Glutamatergic neuron (in vitro differentiated cells): ENCODE measurements around the gene ZBTB33. TPM values are rescaled to one million over a fixed set of nuclear protein-coding genes. Genes with fewer than 3 reads are reported as not detected.

ENCODE experiments used
- DNase-seq: peaks from one replicate; pipeline ENCODE4 v3.0.0; 2022
- H3K27ac Mint-ChIP-seq: one replicate; pipeline ENCODE4 v1.8.0; 2020; ENCODE audit warnings: mild to moderate bottlenecking, mixed read lengths, inconsistent platforms; ENCODE audit not compliant: unreplicated experiment
- H3K27me3 Mint-ChIP-seq: one replicate; pipeline ENCODE4 v1.8.0; 2020; ENCODE audit warnings: mild to moderate bottlenecking, moderate library complexity, mixed read lengths, inconsistent platforms; ENCODE audit not compliant: unreplicated experiment
- H3K36me3 Mint-ChIP-seq: one replicate; pipeline ENCODE4 v1.8.0; 2020; ENCODE audit warnings: mild to moderate bottlenecking, mixed read lengths, inconsistent platforms; ENCODE audit not compliant: unreplicated experiment
- H3K4me1 Mint-ChIP-seq: one replicate; pipeline ENCODE4 v1.8.0; 2020; ENCODE audit warnings: mild to moderate bottlenecking, low read depth, mixed read lengths, inconsistent platforms; ENCODE audit not compliant: unreplicated experiment
- H3K4me3 Mint-ChIP-seq: one replicate; pipeline ENCODE4 v1.8.0; 2020; ENCODE audit warnings: mild to moderate bottlenecking, mixed read lengths, inconsistent platforms; ENCODE audit not compliant: unreplicated experiment
- H3K9me3 Mint-ChIP-seq: one replicate; pipeline ENCODE4 v1.8.0; 2020; ENCODE audit warnings: mild to moderate bottlenecking, moderate library complexity, mixed read lengths, inconsistent platforms; ENCODE audit not compliant: unreplicated experiment
- CTCF ChIP-seq: fragments of 200-600 bp; sonication (generic); IDR thresholded peaks from one replicate; pipeline ENCODE4 v1.5.0; 2021; ENCODE audit not compliant: partially characterized antibody, unreplicated experiment
- total RNA-seq: library from RNA; stranded (reverse); fragmentation: NEBNext Ultra II Directional; extraction: Animal tissue kit (Norgen Biotek cat#: 25700); gene quantifications from one replicate; pipeline ENCODE4 v1.2.1, GENCODE V29; 2021; ENCODE audit not compliant: unreplicated experiment

Gene ZBTB33
- total RNA-seq, 1 donor from 2014 or later = 24.3 TPM

- DNase-seq = no peak
- Mint-ChIP-seq H3K27ac (no peak overlapping the region), H3K9me3 (no peaks in the 10 kb centered on the region), H3K36me3 (no peaks in the 10 kb centered on the region), H3K27me3 (no peaks in the 10 kb centered on the region), H3K4me1 (peaks cover 1% of the 10 kb centered on the region), H3K4me3 (no peak overlapping the region)
- TF ChIP-seq CTCF = no peak
These were observed 18.9 kb downstream of the ZBTB33 start for GRCh38 chrX:120269373-120270035.

- H3K36me3 Mint-ChIP-seq = no peaks in the 10 kb centered on the region
- H3K4me1 Mint-ChIP-seq = peaks cover 1% of the 10 kb centered on the region
- no peak overlapping the region for H3K4me3 Mint-ChIP-seq
- no peaks in the 10 kb centered on the region for H3K9me3 Mint-ChIP-seq
- DNase-seq = no peak
- TF ChIP-seq CTCF = no peak
- no peaks in the 10 kb centered on the region for H3K27me3 Mint-ChIP-seq
- H3K27ac Mint-ChIP-seq = no peak overlapping the region
These were observed 20.0 kb downstream of the ZBTB33 start for GRCh38 chrX:120270567-120270966.

GRCh38 chrX:120271218-120271617 is 20.6 kb downstream of the ZBTB33 start:
- Mint-ChIP-seq H3K4me3 (no peak overlapping the region), H3K27ac (no peak overlapping the region), H3K4me1 (peaks cover 1% of the 10 kb centered on the region), H3K36me3 (no peaks in the 10 kb centered on the region), H3K9me3 (no peaks in the 10 kb centered on the region), H3K27me3 (no peaks in the 10 kb centered on the region)
- no peak for DNase-seq
- no peak for TF ChIP-seq CTCF

GRCh38 chrX:120274145-120274544 is 23.5 kb downstream of the ZBTB33 start:
- no peak for DNase-seq
- H3K27ac Mint-ChIP-seq = no peak overlapping the region
- no peaks in the 10 kb centered on the region for H3K27me3 Mint-ChIP-seq

More at GRCh38 chrX:120274145-120274544, 23.5 kb downstream of the ZBTB33 start:
- H3K4me1 Mint-ChIP-seq = peaks cover 1% of the 10 kb centered on the region
- H3K36me3 Mint-ChIP-seq = no peaks in the 10 kb centered on the region
- no peaks in the 10 kb centered on the region for H3K9me3 Mint-ChIP-seq
- TF ChIP-seq CTCF = no peak
- H3K4me3 Mint-ChIP-seq = no peak overlapping the region
